Measurements from ENCODE around the gene KIRREL3. TPM values are rescaled to one million over a fixed set of nuclear protein-coding genes. Genes with fewer than 3 reads are reported as not detected.

Gene KIRREL3
- total and polyA plus RNA-seq, 2 of the 4 experiments (the other 2 are of a cell fraction), result 10.9 to 15.9 TPM

- H3K4ac ChIP-seq (ENCODE audit: low read depth, low read length), result no peak overlapping the region
- H4K20me1 ChIP-seq (ENCODE audit: insufficient read depth, low read length), result no peaks in the 10 kb centered on the region; the same call in 1 of the 2 replicates
- H2AFZ ChIP-seq (replicated peaks; ENCODE audit: low read length, poor library complexity), result no peak overlapping the region
- H2BK5ac ChIP-seq (ENCODE audit: low read depth, low read length, poor library complexity, severe bottlenecking), result no peak overlapping the region
- in situ Hi-C loops (cut with MboI; ENCODE audit: low sequenced_read_pairs), result no loop called here
- no peaks in the 10 kb centered on the region for H3K27me3 ChIP-seq (ENCODE audit: control insufficient read depth, insufficient read depth, low read length)
- ATAC-seq (ENCODE audit: low read depth) (no peak), DNase-seq (no peak)
- H2AK9ac ChIP-seq (replicated peaks; ENCODE audit: low read depth, low read length, poor library complexity), result no peak overlapping the region
- H4K5ac ChIP-seq (ENCODE audit: low read depth, low read length), result no peak overlapping the region
- H3K4me2 ChIP-seq (ENCODE audit: low read depth, low read length), result no peak overlapping the region
- no peak overlapping the region for H2BK15ac ChIP-seq (ENCODE audit: low read depth, low read length)
- H3K9ac ChIP-seq (ENCODE audit: low read depth, low read length), result no peak overlapping the region
- H3K18ac ChIP-seq (ENCODE audit: low read depth, low read length), result no peak overlapping the region
- TF ChIP-seq CTCF (conservative IDR thresholded peaks at IDR 0.05; ENCODE audit: low read depth, low read length), result no peak
- no peak for TF ChIP-seq ELK1 (IDR thresholded peaks at IDR 0.05; ENCODE audit: borderline replicate concordance, low read depth, low read length)
- H2BK120ac ChIP-seq (ENCODE audit: low read depth, low read length), result no peak overlapping the region
- H3K56ac ChIP-seq (ENCODE audit: extremely low read depth, insufficient read depth, low read length), result no peak overlapping the region
- no peak overlapping the region for H3K23ac ChIP-seq (ENCODE audit: low read depth, low read length)
- no peak overlapping the region for H2AK5ac ChIP-seq (ENCODE audit: low read depth, low read length)
- peaks cover 16% of the 10 kb centered on the region for H3K9me1 ChIP-seq (ENCODE audit: insufficient read depth, low read length)
- H3K36me3 ChIP-seq (ENCODE audit: control insufficient read depth, insufficient read depth, low read length), result peaks cover 11% of the 10 kb centered on the region; the same call in 1 of the 2 replicates
- no peak overlapping the region for H4K8ac ChIP-seq (ENCODE audit: low read depth in 2 of 2, low read length in 2 of 2)
- H3K4me3 ChIP-seq (ENCODE audit: insufficient read depth, low read depth, low read length), result no peak overlapping the region
- H2BK20ac ChIP-seq (ENCODE audit: low read depth, low read length), result no peak overlapping the region
- ChIA-PET CTCF (no interaction called here), POLR2A (ENCODE audit: unreplicated experiment) (no interaction called here)
- H3K79me1 ChIP-seq (ENCODE audit: low read depth in 1 of 2, low read length in 2 of 2), result no peaks in the 10 kb centered on the region; a peak in 1 of 4 replicates
- H3K14ac ChIP-seq (replicated peaks; ENCODE audit: low read depth, low read length), result no peak overlapping the region
- no peak overlapping the region for H3K27ac ChIP-seq (ENCODE audit: insufficient read depth, low read length)
- peaks cover 7% of the 10 kb centered on the region; the same call in 1 of the 2 replicates for H3K4me1 ChIP-seq (ENCODE audit: control insufficient read depth, insufficient read depth, low read length)
- BruUV-seq (replicated peaks), result no TSS peak
- intact Hi-C loops (cut with micrococcal nuclease), result no loop called here
- H4K91ac ChIP-seq (ENCODE audit: insufficient read depth, low read depth, low read length), result no peak overlapping the region
- dilution Hi-C loops (cut with HindIII; ENCODE audit: low sequenced_read_pairs, unreplicated experiment), result no loop called here
- WGBS, 2 experiments (ENCODE audit: extremely low coverage in 2 of 2, insufficient read length in 1 of 2), result 88% methylated on average over 9 of the region's 12 CpGs; no CpG with 5 or more reads in 1 of the 2 experiments
- no peaks in the 10 kb centered on the region for H3K9me3 ChIP-seq (ENCODE audit: control insufficient read depth, insufficient read depth, low read length)
Observed at GRCh38 chr11:126407101-126407521, 593.5 kb downstream of the KIRREL3 start.

Data from IMR-90 (cell line).